ENCODE data around the gene SERPINE2. TPM values are rescaled to one million over a fixed set of nuclear protein-coding genes. Genes with fewer than 3 reads are reported as not detected.

SERPINE2 gene, protein sequence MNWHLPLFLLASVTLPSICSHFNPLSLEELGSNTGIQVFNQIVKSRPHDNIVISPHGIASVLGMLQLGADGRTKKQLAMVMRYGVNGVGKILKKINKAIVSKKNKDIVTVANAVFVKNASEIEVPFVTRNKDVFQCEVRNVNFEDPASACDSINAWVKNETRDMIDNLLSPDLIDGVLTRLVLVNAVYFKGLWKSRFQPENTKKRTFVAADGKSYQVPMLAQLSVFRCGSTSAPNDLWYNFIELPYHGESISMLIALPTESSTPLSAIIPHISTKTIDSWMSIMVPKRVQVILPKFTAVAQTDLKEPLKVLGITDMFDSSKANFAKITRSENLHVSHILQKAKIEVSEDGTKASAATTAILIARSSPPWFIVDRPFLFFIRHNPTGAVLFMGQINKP
- 24.6 TPM for total RNA-seq (ENCODE audit: unreplicated experiment)
- long read RNA-seq, transcript SERPINE2-202 (9 exons, 2,161 nt): major isoform, 15 of 26 reads
- long read RNA-seq, transcript SERPINE2-201 (9 exons, 2,195 nt): minor isoform, 5 of 26 reads
- long read RNA-seq, partial matches to known transcripts: 2 of 26 reads
- long read RNA-seq, other reads (novel, unspliced or antisense): 4 of 26 reads

DNA sequence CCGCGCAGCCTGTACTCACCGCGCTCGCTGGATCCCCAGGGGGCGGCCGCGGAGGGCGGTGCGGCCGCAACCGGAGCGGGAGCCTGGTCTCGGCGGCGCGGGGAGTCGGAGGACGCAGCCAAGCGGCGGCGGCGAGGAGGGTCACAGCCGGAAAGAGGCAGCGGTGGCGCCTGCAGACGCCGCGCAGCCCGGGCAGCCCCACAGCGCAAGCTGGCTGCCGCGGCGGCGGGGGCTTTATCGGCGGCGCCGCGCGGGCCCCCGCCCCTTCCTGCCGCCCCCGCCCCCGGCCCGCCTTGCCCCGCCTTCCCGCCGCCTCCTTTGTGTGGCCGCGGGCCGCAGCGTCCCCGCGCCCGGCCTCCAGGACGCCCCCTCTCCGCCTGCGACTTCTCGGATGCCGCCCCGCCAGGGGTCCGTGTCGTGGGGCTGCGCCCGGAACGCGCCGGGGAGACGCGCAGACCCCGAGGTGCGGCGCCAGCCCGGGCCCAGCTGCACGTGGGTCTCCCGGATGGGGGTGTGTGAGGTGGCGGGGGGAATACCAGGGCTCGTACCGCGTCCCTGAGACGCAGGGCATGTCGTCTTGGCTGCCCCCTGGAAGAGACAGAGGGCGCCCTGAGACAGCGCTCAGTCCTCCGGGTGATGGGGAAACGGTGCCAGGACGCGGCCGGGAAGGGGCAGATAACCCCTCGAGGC, at the start of gene SERPINE2:
SERPINE2 (minus strand) TSS at position 207 of the 690 bp plus-strand sequence. CDS start 37,386 bp downstream, outside the sequence.
- TF ChIP-seq, protein P1, sequence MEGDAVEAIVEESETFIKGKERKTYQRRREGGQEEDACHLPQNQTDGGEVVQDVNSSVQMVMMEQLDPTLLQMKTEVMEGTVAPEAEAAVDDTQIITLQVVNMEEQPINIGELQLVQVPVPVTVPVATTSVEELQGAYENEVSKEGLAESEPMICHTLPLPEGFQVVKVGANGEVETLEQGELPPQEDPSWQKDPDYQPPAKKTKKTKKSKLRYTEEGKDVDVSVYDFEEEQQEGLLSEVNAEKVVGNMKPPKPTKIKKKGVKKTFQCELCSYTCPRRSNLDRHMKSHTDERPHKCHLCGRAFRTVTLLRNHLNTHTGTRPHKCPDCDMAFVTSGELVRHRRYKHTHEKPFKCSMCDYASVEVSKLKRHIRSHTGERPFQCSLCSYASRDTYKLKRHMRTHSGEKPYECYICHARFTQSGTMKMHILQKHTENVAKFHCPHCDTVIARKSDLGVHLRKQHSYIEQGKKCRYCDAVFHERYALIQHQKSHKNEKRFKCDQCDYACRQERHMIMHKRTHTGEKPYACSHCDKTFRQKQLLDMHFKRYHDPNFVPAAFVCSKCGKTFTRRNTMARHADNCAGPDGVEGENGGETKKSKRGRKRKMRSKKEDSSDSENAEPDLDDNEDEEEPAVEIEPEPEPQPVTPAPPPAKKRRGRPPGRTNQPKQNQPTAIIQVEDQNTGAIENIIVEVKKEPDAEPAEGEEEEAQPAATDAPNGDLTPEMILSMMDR (IDR thresholded peaks at IDR 0.05; ENCODE audit: partially characterized antibody, unreplicated experiment): no peak
- H3K4me1 Mint-ChIP-seq (ENCODE audit: low read depth, unreplicated experiment): peaks cover 5% of the 10 kb centered on the region
- H3K4me3 Mint-ChIP-seq (ENCODE audit: unreplicated experiment): peak within 1 kb of the TSS; percentile 91
- peaks cover 2% of the 10 kb centered on the region for H3K9me3 Mint-ChIP-seq (ENCODE audit: unreplicated experiment)
- peak within 1 kb of the TSS; percentile 70 for H3K27ac Mint-ChIP-seq (ENCODE audit: unreplicated experiment)
- peak; percentile 75 for DNase-seq
- H3K36me3 Mint-ChIP-seq (ENCODE audit: unreplicated experiment): no peaks in the 10 kb centered on the region
- H3K27me3 Mint-ChIP-seq (ENCODE audit: unreplicated experiment): peaks cover 11% of the 10 kb centered on the region

DNA sequence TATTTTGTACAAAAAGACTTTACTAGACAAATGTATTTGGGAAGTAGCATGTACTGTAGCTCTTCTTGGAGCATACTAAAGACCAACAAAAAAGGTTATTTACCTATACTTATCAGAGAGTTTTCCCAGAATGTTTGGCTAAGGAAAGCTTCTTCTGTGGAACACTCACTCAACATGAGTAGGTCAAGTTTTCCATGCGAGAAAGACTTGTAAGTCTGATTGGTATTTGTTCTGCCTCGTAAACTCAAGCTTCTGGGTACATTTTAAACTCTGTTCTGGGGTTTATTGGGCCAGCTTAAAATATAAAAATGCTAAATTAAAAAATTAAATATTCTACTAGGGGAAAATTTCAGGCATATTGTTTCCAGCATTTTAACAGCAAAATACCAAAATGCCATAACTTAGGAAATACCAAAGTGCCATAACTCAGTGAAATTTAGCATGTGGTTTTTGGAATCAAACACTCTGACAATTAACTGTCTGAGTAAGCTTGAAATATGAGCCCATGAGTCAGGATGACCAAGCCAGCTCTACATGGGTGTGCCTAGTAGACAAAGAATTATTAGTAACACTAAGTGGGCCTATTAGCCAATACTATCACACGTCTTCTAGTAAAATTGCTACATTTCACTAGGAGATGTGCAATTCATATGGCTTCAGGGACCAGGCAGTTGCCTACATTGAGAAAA, 47.3 kb upstream of the SERPINE2 start:
- H3K27me3 Mint-ChIP-seq (ENCODE audit: unreplicated experiment): no peaks in the 10 kb centered on the region
- TF ChIP-seq, protein P1 (IDR thresholded peaks at IDR 0.05; ENCODE audit: partially characterized antibody, unreplicated experiment): no peak
- no peak overlapping the region for H3K27ac Mint-ChIP-seq (ENCODE audit: unreplicated experiment)

DNA sequence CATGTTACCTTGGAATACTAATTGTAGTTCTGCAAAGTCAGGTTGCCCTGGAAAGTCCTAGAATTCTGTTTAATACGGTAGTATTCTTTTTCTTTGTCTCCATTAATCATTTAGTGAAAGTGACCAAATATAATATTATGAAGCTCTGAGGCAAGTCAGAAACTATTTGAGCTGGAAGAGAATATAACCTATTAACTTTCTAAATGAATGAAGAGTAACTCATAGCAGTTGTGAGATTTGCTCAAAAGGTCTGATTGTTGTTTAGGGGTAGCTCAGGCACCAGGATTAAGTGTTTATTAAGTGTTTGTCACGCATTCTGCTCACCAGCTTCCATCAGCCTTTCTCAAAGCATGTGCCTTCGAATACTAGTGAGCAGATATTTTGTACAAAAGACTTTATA, 46.7 kb upstream of the SERPINE2 start:
- Mint-ChIP-seq H3K27ac (ENCODE audit: unreplicated experiment) (no peak overlapping the region), H3K4me3 (ENCODE audit: unreplicated experiment) (no peak overlapping the region), H3K4me1 (ENCODE audit: low read depth, unreplicated experiment) (no peaks in the 10 kb centered on the region), H3K36me3 (ENCODE audit: unreplicated experiment) (no peaks in the 10 kb centered on the region), H3K27me3 (ENCODE audit: unreplicated experiment) (no peaks in the 10 kb centered on the region), H3K9me3 (ENCODE audit: unreplicated experiment) (no peaks in the 10 kb centered on the region)
- TF ChIP-seq, protein P1 (IDR thresholded peaks at IDR 0.05; ENCODE audit: partially characterized antibody, unreplicated experiment): no peak
- DNase-seq: no peak

More for the DNA sequence above, 47.3 kb upstream of the SERPINE2 start:
- H3K9me3 Mint-ChIP-seq (ENCODE audit: unreplicated experiment): no peaks in the 10 kb centered on the region
- no peak for DNase-seq
- H3K4me3 Mint-ChIP-seq (ENCODE audit: unreplicated experiment): no peak overlapping the region
- H3K36me3 Mint-ChIP-seq (ENCODE audit: unreplicated experiment): no peaks in the 10 kb centered on the region
- no peaks in the 10 kb centered on the region for H3K4me1 Mint-ChIP-seq (ENCODE audit: low read depth, unreplicated experiment)

DNA sequence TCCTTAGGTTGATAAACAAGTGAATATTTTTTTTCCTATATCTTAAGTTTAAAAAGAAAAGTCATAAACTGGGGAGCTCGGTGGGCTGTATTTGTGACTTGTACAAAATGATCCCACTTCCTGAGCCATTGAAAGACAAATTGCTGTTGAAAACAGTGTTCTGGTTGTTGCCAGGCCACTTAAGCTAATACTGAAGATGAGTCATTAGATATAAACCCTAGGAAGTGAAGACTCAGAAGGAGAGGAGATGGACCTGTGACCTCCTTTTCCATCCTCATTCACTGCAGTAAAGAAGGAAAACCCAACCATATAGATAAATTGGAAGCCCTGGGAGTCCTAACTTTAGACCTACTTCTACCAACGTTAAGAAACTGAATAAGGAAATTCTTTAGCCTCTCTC, 46.2 kb upstream of the SERPINE2 start:
- Mint-ChIP-seq H3K9me3 (ENCODE audit: unreplicated experiment) (no peaks in the 10 kb centered on the region), H3K4me3 (ENCODE audit: unreplicated experiment) (no peak overlapping the region), H3K27ac (ENCODE audit: unreplicated experiment) (no peak overlapping the region), H3K36me3 (ENCODE audit: unreplicated experiment) (no peaks in the 10 kb centered on the region), H3K27me3 (ENCODE audit: unreplicated experiment) (no peaks in the 10 kb centered on the region), H3K4me1 (ENCODE audit: low read depth, unreplicated experiment) (no peaks in the 10 kb centered on the region)
- DNase-seq: no peak
- TF ChIP-seq, protein P1 (IDR thresholded peaks at IDR 0.05; ENCODE audit: partially characterized antibody, unreplicated experiment): no peak
